NCI-H2196 treated with DMSO at 0.1 percent for 48 hours (cell line): ENCODE results near the gene L3MBTL2.
A peak's percentile ranks its signal among the peaks of the same experiment; 100 is the strongest.
"Not testable (repeated sequence)": the region's sequence is repeated elsewhere in the genome, so short reads cannot be mapped to it uniquely, and the experiment has no call there.

Source experiments
- DNase-seq: peaks from one replicate; lab custom pipeline; 2025; ENCODE audit not compliant: unreplicated experiment; lab: John Stamatoyannopoulos, UW

The L3MBTL2 gene

DNA sequence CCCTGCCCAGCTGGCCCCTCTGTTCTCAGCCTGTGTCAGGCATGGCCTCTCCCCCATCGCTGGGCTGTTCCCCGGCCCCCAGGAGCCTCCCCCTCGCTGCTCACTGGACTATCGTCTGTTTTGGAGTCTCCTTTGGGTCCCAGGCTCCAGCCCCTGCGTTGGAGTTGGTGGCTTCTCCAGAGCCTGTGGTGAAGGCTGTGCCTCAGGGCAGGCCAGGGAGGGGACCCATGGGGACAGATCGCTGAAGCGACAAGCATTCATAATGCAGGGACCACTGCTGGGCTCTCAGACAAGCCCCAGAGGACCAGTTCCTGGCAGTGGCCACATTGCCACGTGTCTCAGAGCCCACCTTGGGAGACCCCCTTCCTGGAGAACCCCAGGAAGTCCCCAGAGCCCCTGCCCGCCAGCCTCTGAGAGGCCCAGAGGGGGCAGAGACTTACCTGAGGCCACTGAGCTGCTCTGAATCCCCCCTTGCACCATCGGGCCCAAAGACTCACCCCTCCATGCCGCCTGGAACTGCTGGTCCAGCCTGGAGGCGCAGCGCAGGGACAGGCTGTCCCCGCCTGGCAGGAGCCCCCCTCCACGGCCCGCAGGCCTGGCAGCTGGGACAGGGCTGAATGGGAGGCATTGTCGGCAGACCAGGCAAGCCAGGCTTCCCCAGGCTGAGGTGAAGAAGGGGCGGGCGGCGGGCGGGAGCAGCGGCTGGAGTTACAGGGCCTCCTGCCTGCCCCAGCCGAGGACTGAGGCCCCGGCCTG lies 35.4 kb downstream of the L3MBTL2 start, which contains the start of gene CHADL:
Gene CHADL, minus strand, starts transcription at position 555 of the 756 bp plus-strand sequence. Its CDS starts 50 bp downstream, at position 505.
- no peak for DNase-seq

- no peak for DNase-seq
Observed at GRCh38 chr22:41241133-41241676, 36.1 kb downstream of the L3MBTL2 start.

DNA sequence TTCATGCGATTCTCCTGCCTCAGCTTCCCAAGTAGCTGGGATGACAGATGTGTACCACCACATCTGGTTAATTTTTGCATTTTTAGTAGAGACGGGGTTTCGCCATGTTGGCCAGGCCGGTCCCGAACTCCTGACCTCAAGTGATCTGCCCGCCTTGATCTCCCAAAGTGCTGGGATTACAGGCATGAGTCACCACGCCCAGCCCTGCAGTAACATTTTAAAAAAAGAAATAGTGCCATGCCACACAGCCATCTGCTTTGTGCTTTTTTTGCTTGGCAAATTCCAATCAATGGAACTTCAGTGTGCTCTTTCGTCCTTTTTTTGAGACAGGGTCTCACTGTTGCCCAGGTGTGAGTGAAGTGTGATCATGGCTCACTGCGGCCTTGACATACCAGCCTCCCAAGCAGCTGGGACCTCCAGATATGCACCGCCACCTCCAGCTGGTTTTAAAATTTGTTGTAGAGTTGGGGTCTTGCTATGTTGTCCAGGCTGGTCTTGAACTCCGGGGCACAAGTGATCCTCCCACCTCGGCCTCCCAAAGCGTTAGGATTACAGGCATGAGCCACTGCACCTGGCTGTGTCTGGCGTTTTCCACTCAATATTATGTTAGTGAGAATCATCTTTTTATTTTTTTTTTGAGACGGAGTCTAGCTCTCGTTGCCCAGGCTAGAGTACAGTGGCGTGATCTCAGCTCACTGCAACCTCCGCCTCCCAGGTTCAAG lies 37.4 kb downstream of the L3MBTL2 start:
- no peak for DNase-seq

DNA sequence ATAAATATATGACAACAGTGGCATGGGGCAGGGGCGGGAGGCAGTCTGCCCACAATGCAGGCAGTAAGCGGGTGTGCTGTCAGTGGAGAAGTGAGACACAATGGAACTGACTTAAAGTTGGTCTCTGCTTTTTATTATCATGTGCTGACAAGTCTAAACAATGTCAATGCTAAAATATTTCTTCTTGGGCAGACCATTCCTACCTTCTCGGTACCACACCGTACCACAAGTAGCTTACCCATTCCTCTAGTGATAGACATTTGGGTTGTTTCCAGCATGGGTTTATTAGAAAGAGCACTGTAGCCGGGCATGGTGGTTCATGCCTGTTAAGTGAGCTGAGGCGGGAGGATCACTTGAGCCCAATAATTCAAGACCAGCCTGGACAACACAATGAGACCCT lies 38.2 kb downstream of the L3MBTL2 start:
- DNase-seq = no peak

- DNase-seq = no peak
Observed at GRCh38 chr22:41245917-41246499, 40.9 kb downstream of the L3MBTL2 start.

DNA sequence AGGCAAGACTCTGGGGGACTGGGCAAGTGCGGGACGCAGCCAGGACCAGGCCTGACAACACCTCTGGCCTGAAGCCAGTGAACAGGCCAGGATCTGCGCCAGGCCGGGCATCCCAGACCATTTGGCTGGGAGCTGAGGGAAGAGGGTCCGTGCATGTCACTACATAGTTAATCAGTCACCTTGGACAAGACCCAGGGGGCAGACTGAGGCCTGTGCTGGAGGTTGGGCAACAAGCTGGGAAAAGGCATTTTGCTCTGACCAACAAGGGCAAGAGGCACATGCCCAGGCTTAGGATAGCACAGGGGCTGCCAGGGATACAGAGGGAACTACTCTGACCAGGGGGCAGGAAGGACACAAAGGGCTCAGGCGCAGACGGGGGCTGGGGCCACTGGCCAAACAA lies 42.6 kb downstream of the L3MBTL2 start:
- DNase-seq = no peak

DNA sequence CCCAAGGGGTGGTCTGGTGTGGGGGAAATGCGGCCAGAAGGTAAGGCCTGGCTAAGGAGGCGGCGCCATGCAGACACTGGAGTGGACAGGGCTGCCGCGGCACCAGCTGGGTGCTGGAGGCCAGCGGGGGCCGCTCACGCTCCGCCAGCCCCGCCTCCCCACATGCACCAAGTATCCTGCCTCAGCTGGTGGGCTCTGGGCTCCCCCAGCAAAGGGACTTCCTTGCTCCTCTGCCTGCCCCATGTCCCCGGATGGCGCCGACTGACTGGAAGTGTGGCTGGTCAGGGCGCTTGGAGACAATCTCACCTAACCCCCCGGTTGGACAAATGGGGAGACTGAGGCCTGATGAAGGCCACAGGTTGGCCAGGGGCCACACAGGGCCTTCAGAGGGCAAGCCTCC lies 43.2 kb downstream of the L3MBTL2 start:
- DNase-seq = no peak

DNA sequence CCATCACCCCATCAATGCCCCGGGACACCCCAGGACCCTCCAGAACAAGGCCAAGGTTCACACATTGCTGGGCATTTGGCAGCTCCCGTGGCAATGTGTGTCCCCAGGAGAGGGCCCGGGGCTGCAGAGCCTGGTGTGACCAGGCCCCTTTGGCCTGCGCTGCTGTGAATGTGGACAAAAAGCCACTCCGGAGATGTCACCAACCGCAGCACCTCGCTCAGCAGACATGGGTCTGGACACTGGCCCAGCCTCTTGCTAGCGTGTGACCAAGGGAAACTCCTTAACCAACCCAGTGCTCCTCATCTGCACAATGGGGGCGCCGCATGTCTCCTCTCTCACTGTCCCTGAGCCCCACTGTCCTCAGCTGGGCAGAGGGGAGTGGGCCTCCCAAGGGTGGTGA lies 43.6 kb downstream of the L3MBTL2 start:
- no peak for DNase-seq

DNA sequence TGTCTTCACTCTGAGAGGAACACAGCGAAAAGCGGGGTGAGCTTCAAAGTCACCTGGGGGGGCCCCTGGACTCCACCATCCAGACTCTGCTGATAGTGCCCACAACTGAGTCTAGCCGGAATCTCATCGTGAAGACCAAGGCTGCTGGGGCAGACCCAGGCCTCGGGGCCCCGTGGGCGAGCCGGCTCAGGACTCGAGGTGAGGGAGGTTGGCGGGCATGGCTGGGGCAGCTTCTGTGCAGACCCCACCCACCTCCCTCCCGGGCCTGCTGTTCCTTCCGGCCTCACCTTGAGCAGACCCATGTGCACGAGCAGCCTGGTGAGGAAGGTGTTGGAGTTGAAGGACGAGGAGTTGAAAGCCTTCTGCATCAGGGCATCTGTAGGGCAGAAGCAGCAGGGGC lies 44.3 kb downstream of the L3MBTL2 start:
- DNase-seq = no peak

DNA sequence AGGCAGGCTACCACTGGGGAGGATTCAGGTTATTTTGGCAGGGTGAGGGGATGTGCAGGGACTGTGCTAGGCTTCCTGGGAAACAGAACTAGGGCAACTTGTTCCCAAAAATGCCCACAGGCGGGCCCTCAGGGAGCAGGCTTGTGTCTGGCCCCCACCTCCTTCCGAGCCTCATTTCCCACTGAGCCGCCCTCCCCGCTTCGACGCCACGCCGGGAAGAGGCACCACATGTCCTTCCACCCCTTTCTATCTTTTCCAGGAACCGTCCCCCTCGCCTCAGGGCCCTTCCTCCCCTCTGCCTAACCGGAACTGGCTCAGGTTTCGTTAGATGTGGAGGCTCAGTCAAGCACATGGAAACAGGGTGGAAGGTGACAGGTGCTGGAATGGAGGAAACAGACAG lies 45.0 kb downstream of the L3MBTL2 start:
- no peak for DNase-seq

DNA sequence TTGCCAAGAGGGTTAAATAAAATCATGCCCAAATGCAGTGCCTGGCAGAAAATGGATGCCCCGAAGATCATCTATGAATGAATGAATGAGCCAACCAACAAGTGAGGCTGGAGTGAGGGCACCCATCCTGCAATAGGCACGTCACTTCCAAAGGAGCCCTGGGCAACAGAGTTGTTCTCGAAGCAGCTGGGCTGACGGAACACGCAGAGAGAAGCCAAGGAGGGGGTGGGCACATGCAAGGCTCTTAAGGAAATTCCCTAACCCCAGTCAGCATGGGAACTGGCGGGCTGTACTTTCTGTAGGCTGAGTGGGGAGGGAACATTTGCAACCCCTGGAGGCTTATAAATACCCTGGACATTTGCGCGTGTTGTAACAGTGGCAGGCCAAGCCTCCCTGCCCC lies 47.3 kb downstream of the L3MBTL2 start:
- no peak for DNase-seq

DNA sequence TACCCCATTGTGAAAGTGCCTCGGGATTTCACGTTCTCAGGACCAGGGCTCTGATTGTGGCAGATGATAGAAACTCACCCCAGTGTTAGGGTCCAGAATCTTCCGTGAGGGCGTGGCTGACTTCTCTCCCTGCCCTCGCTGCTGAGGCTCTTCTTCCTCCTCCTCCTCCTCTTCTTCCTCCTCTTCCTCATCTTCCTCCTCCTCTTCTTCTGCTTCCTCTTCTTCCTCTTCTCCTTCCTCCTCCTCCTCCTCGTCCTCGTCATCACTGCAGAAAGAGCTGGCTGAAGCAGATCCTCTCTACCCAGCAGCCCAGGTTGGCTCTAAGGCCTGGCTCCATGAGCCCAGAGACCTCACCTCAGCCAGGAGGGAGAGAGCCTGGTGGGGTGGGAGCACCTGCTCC lies 49.1 kb downstream of the L3MBTL2 start:
- no peak for DNase-seq

GRCh38 chr22:41256254-41257253 lies 51.4 kb downstream of the L3MBTL2 start:
- DNase-seq = peak; percentile 84

DNA sequence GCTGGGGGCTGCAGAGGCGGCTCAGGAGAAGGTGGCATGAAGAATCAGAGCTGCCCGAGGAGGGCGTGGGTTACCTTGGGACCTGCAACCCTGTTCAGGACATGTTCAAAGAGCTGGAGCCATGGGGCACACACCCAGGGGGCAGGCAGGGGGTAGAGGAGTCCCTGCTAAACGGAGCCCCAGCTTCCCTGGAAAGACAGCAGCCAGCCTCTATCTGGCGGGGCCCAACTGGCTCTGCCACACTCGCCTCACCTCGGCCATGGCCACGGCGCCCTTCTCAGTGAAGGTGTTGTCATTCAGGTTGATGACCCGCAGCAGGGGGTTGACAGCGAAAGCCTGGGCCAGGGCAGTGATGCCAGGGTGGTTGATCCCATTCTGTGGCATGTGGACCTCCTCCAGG lies 52.6 kb downstream of the L3MBTL2 start:
- no peak for DNase-seq

DNA sequence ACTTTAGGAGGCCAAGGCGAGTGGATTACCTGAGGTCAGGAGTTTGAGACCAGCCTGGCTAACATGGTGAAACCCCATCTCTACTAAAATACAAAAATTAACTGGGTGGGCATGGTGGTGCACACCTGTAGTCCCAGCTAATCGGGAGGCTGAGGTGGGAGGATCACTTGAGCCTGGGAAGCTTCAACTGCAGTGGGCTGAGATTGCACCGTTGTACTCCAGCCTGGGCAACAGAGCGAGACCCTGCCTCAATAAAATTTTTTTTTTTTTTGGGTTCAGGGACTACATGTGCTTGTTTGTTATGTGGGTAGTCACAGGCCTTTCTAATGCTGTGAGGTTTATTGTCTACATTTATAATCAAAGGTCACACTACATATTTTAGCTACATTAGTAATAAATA lies 54.6 kb downstream of the L3MBTL2 start:
- DNase-seq = not testable (repeated sequence)

DNA sequence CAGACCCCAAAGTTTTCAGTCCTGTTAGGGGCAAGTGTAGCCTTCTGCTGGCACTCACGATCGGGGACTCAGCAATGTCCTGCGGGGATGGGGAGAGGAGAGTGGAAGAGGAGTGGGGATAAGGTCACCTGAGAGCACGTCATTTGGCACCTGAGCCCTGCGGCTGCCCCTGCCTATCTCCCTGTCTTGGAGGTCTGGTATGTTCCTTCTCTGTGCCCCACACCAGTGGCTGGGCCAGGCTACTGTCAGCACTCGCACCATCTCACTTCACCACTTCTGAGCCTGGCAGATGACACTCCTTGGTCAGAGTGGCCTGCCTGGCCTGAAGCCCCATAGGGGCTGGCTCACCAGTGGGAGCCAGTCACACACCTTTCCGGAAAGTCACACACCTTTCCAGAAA lies 55.8 kb downstream of the L3MBTL2 start:
- DNase-seq = no peak

DNA sequence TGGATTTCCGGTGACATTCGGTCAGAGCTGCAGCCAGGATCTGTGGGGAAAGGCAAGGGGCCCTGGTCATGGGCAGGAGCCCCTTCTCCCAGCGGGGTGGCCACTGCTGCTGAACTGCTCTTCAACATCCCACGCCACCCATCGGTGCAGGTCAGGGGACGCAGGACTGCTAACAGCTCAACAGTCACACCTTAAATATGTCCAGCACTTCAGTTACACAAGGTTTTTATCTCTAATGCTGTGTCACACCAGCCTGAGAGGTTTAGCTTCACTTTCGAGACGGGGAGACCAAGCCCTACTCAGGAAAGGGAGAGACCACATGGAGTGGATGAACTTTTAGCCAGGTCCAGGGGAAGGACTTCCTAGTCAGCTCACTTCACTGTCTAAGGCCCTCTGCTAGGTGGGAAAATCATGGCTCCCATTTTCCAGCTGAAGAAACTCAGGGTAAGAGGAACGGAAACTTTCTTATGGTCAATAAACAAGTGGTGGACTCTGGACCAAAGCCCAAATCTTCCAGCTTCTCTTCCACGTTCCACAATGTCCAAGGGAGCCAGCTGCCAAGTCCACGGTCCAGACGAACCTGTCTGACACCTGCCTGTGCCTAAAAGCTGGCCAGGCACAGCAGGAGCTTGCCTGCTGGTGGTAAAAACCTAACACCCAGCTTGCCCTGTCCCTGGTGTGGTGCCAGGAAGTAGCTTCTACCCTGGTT lies 56.6 kb downstream of the L3MBTL2 start:
- DNase-seq = peak; percentile 11

GRCh38 chr22:41262250-41262765 lies 57.2 kb downstream of the L3MBTL2 start:
- no peak for DNase-seq

- DNase-seq = no peak
Observed at GRCh38 chr22:41263704-41264103, 58.6 kb downstream of the L3MBTL2 start.
